H1 (cell line): ENCODE data around the gene PROK1. TPM values are rescaled to one million over a fixed set of nuclear protein-coding genes. Genes with fewer than 3 reads are reported as not detected.

Experiments used
- CTCF ChIA-PET: fragments of 300-600 bp; sonication (Branson Sonifier 250); formaldehyde crosslinking; loops from one replicate; lab custom pipeline; 2021; ENCODE audit not compliant: partially characterized antibody; lab: Charles Lee
- POLR2A ChIA-PET: fragments of 300-600 bp; sonication (Branson Sonifier 250); formaldehyde crosslinking; loops from one replicate; lab custom pipeline; 2021; ENCODE audit warnings: inconsistent platforms; ENCODE audit not compliant: partially characterized antibody; lab: Charles Lee
- DNase-seq, 2 experiments: peaks; one replicate each; pipeline versions ENCODE4 v3.0.0 to v3.0.0-alpha.2; 2010 to 2022; ENCODE audit warnings: low spot score in 2 of 2, low read depth in 1 of 2, mixed read lengths in 1 of 2
- FAIRE-seq: peaks from 2 replicates; lab custom pipeline; 2011; peaks lifted over from hg19 to GRCh38; lab: Jason Lieb, UNC
- H2AFZ ChIP-seq: 2 replicates; pipeline ENCODE4 v1.8.1; 2012; ENCODE audit warnings: low read length, inconsistent platforms
- H2AK5ac ChIP-seq: 2 replicates; pipeline ENCODE4 v1.6.1; 2013; ENCODE audit warnings: low read depth, low read length
- H2BK120ac ChIP-seq: replicated peaks from 2 replicates; pipeline ENCODE3; 2013; ENCODE audit warnings: low read depth, low read length, inconsistent platforms
- H2BK12ac ChIP-seq: 2 replicates; pipeline ENCODE4 v1.6.1; 2013; ENCODE audit warnings: low read depth, low read length
- H2BK15ac ChIP-seq: 2 replicates; pipeline ENCODE4 v1.6.1; 2013; ENCODE audit warnings: low read length
- H2BK20ac ChIP-seq: 2 replicates; pipeline ENCODE4 v1.6.1; 2013; ENCODE audit warnings: low read length
- H2BK5ac ChIP-seq: 2 replicates; pipeline ENCODE4 v1.6.1; 2013; ENCODE audit warnings: low read depth, low read length
- H3K14ac ChIP-seq: 2 replicates; pipeline ENCODE4 v1.6.1; 2013; ENCODE audit warnings: inconsistent platforms; ENCODE audit not compliant: insufficient read length
- H3K18ac ChIP-seq: 2 replicates; pipeline ENCODE4 v1.6.1; 2013; ENCODE audit warnings: low read length; ENCODE audit errors: extremely low read depth
- H3K23ac ChIP-seq: 2 replicates; pipeline ENCODE4 v1.6.1; 2013; ENCODE audit warnings: inconsistent platforms; ENCODE audit not compliant: insufficient read length
- H3K23me2 ChIP-seq: 2 replicates; pipeline ENCODE4 v1.6.1; 2013; ENCODE audit warnings: low read depth, low read length
- H3K27ac ChIP-seq: 2 replicates; pipeline ENCODE4 v1.6.1; 2011; ENCODE audit warnings: low read depth, low read length, inconsistent platforms
- H3K27me3 ChIP-seq, 4 experiments: replicated peaks in 1 of 4; 1 replicate in 1 of 4; 2 replicates in 3 of 4; pipeline versions ENCODE4 v1.6.1 to v1.8.1; 2011 to 2013; ENCODE audit warnings: low read length in 3 of 4, mild to moderate bottlenecking in 3 of 4, inconsistent platforms in 2 of 4, mixed read lengths in 2 of 4, moderate library complexity in 1 of 4; ENCODE audit not compliant: control insufficient read depth in 3 of 4, insufficient read depth in 3 of 4; ENCODE audit errors: extremely low read depth in 1 of 4
- H3K36me3 ChIP-seq, 4 experiments: 2 replicates each; pipeline versions ENCODE4 v1.6.1 to v1.8.1; 2011 to 2013; ENCODE audit warnings: mild to moderate bottlenecking in 4 of 4, low read length in 3 of 4, moderate library complexity in 2 of 4, control low read depth in 1 of 4, inconsistent platforms in 1 of 4; ENCODE audit not compliant: insufficient read depth in 4 of 4, control insufficient read depth in 2 of 4
- H3K4ac ChIP-seq: replicated peaks from 2 replicates; pipeline ENCODE3; 2013; ENCODE audit warnings: low read length, low read depth, mixed read lengths, inconsistent platforms; ENCODE audit not compliant: insufficient read length
- H3K4me1 ChIP-seq, 4 experiments: replicated peaks in 1 of 4; 1 replicate in 1 of 4; 2 replicates in 3 of 4; pipeline versions ENCODE4 v1.6.1 to v1.8.1; 2011 to 2013; ENCODE audit warnings: low read length in 3 of 4, inconsistent platforms in 2 of 4, mixed read lengths in 1 of 4; ENCODE audit not compliant: insufficient read depth in 4 of 4, control insufficient read depth in 3 of 4
- H3K4me2 ChIP-seq, 2 experiments: 2 replicates each; pipeline versions ENCODE4 v1.6.1 to v1.8.1; 2011 to 2013; ENCODE audit warnings: low read depth in 2 of 2, low read length in 2 of 2, control low read depth in 1 of 2, inconsistent platforms in 1 of 2, mild to moderate bottlenecking in 1 of 2; ENCODE audit not compliant: insufficient read depth in 1 of 2
- H3K4me3 ChIP-seq, 4 experiments: fragments of 200-600, 300-600 bp in 1 of 4; sonication (generic), shearing (Covaris generic), sonication (Bioruptor Twin) in 1 of 4; 2 replicates each; pipeline versions ENCODE4 v1.5.1 to v1.8.1; 2011 to 2016; ENCODE audit warnings: low read length in 4 of 4, low read depth in 3 of 4, control low read depth in 2 of 4, inconsistent platforms in 2 of 4, mild to moderate bottlenecking in 2 of 4, mixed read lengths in 1 of 4, moderate library complexity in 1 of 4; ENCODE audit not compliant: insufficient read depth in 2 of 4; ENCODE audit errors: extremely low read depth in 1 of 4
- H3K56ac ChIP-seq: replicated peaks from 2 replicates; pipeline ENCODE3; 2013; ENCODE audit warnings: low read depth, mild to moderate bottlenecking, mixed read lengths, low read length, inconsistent platforms; ENCODE audit not compliant: insufficient read length
- H3K79me1 ChIP-seq: 2 replicates; pipeline ENCODE4 v1.6.1; 2013; ENCODE audit warnings: low read depth, low read length, control low read depth
- H3K79me2 ChIP-seq, 2 experiments: 2 replicates each; pipeline versions ENCODE4 v1.6.1 to v1.8.1; 2012 to 2013; ENCODE audit warnings: low read length in 2 of 2, mild to moderate bottlenecking in 2 of 2, inconsistent platforms in 1 of 2; ENCODE audit not compliant: insufficient read depth in 2 of 2, control insufficient read depth in 1 of 2
- H3K9ac ChIP-seq, 4 experiments: replicated peaks in 1 of 4; 1 replicate in 1 of 4; 2 replicates in 3 of 4; pipeline versions ENCODE4 v1.6.1 to v1.8.1; 2011 to 2013; ENCODE audit warnings: low read depth in 3 of 4, low read length in 3 of 4, control low read depth in 2 of 4, mild to moderate bottlenecking in 2 of 4, moderate library complexity in 2 of 4, inconsistent platforms in 1 of 4; ENCODE audit errors: extremely low read depth in 1 of 4
- H3K9me3 ChIP-seq, 2 experiments: 2 replicates each; pipeline versions ENCODE4 v1.6.1 to v1.8.1; 2012 to 2013; ENCODE audit warnings: mild to moderate bottlenecking in 2 of 2, moderate library complexity in 2 of 2, control low read depth in 1 of 2, inconsistent platforms in 1 of 2, low read depth in 1 of 2, low read length in 1 of 2, mixed read lengths in 1 of 2; ENCODE audit not compliant: insufficient read depth in 2 of 2
- H4K20me1 ChIP-seq, 2 experiments: replicated peaks in 1 of 2; 2 replicates each; pipeline versions ENCODE3 to v1.8.1; 2011 to 2013; ENCODE audit warnings: inconsistent platforms in 2 of 2, low read length in 2 of 2, mild to moderate bottlenecking in 1 of 2; ENCODE audit not compliant: insufficient read depth in 2 of 2, control insufficient read depth in 1 of 2
- H4K5ac ChIP-seq: 2 replicates; pipeline ENCODE4 v1.6.1; 2013; ENCODE audit warnings: low read length, low read depth, mixed read lengths, inconsistent platforms; ENCODE audit not compliant: insufficient read length
- H4K8ac ChIP-seq: 2 replicates; pipeline ENCODE4 v1.8.0; 2013; ENCODE audit warnings: mild to moderate bottlenecking, moderate library complexity, low read length, inconsistent platforms; ENCODE audit not compliant: insufficient read depth; ENCODE audit errors: extremely low read depth
- H4K91ac ChIP-seq: replicated peaks from 2 replicates; pipeline ENCODE3; 2013; ENCODE audit warnings: low read length, mixed read lengths, inconsistent platforms; ENCODE audit not compliant: insufficient read length
- CEBPB ChIP-seq: IDR thresholded peaks from 2 replicates; pipeline ENCODE4 v1.6.1; 2012; ENCODE audit warnings: low read depth, low read length
- WGBS, 2 experiments: shearing (Covaris generic) in 1 of 2; methylation state at CpG; one replicate each; pipeline versions ENCODE4 v1.1.6 to v1.1.7; 2013 to 2015; ENCODE audit warnings: low lambda C conversion rate in 2 of 2, mixed read lengths in 2 of 2, inconsistent platforms in 1 of 2, low coverage in 1 of 2, missing lambda C conversion rate in 1 of 2; ENCODE audit not compliant: insufficient replicate concordance in 2 of 2, insufficient coverage in 1 of 2, insufficient read length in 1 of 2; ENCODE audit errors: extremely low coverage in 1 of 2, missing lambda C conversion rate in 1 of 2; 5-methylcytosine and 5-hydroxymethylcytosine counted together
- polyA plus RNA-seq, 7 experiments: library from polyadenylated mRNA; depleted of rRNA in 3 of 7; stranded (reverse) in 5 of 7; unstranded in 2 of 7; fragments of >200 nt in 5 of 7; fragments of 200-250 nt in 2 of 7; gene quantifications; 1 replicate in 5 of 7; 2 replicates in 1 of 7; 4 replicates in 1 of 7; pipeline versions ENCODE4 v1.2.1 to v1.2.3, GENCODE V29; 2011 to 2013; ENCODE audit warnings: missing spikeins in 2 of 7, mixed read lengths in 2 of 7
- total RNA-seq: library from RNA; stranded (reverse); fragmentation: NEBNext Ultra II Directional; extraction: Animal tissue kit (Norgen Biotek cat#: 25700); gene quantifications from 2 replicates; pipeline ENCODE4 v1.2.1, GENCODE V29; 2021

Gene PROK1
- total and polyA plus RNA-seq, 2 of the 8 experiments (the other 6 are each of a cell fraction or from before 2014, with no cell fraction given) = 0.12 TPM; not detected in 1

GRCh38 chr1:110418729-110419128, 32.2 kb upstream of the PROK1 start:
- H3K79me1 ChIP-seq = no peaks in the 10 kb centered on the region
- H2BK12ac ChIP-seq = no peak overlapping the region
- no peaks in the 10 kb centered on the region; a peak in 1 of 7 replicates for H3K27me3 ChIP-seq
- no peak overlapping the region for H4K5ac ChIP-seq
- no peak overlapping the region for H2BK15ac ChIP-seq
- H2BK20ac ChIP-seq = no peak overlapping the region
- H2AFZ ChIP-seq = no peak overlapping the region
- no peak overlapping the region for H2BK120ac ChIP-seq
- H2AK5ac ChIP-seq = no peak overlapping the region
- no peak overlapping the region for H3K4me2 ChIP-seq
- H3K4me3 ChIP-seq = no peak overlapping the region
- H3K79me2 ChIP-seq = no peaks in the 10 kb centered on the region
- no peak overlapping the region for H2BK5ac ChIP-seq
- WGBS, 2 experiments = 92% methylated on average over 1 of the region's 1 CpG; no CpG with 5 or more reads in 1 of the 2 experiments
- H3K27ac ChIP-seq = no peak overlapping the region
- H3K23ac ChIP-seq = no peak overlapping the region
- CTCF ChIA-PET = interaction anchor here (1.0 to 22.7 kb wide), 3 partner anchors 27 to 213 kb away, joined by 3 to 828 read pairs (median 131); partner anchors contain the start of genes KCNC4 and PROK1
- no peak overlapping the region for H3K14ac ChIP-seq
- POLR2A ChIA-PET = interaction anchor here (1.0 kb wide), 1 partner anchor 19 kb away, joined by 3 read pairs; no protein-coding TSS in a partner anchor
- FAIRE-seq (no peak), DNase-seq (no peak)
- H3K36me3 ChIP-seq = no peaks in the 10 kb centered on the region
- H3K9ac ChIP-seq = no peak overlapping the region
- peaks cover 0 to 3% of the 10 kb centered on the region in 2 experiments; a peak in 1 of 4 replicates for H3K9me3 ChIP-seq
- no peak overlapping the region for H4K8ac ChIP-seq
- H3K4ac ChIP-seq = no peak overlapping the region
- no peak overlapping the region for H3K56ac ChIP-seq
- H3K4me1 ChIP-seq = peaks cover 0 to 4% (median 0%) of the 10 kb centered on the region in 4 experiments; a peak in 2 of 7 replicates
- no peak overlapping the region for H3K18ac ChIP-seq
- no peak for TF ChIP-seq CEBPB
- no peak overlapping the region for H4K91ac ChIP-seq
- no peaks in the 10 kb centered on the region for H4K20me1 ChIP-seq
- H3K23me2 ChIP-seq = no peaks in the 10 kb centered on the region
